G401.6 (cell line): ENCODE measurements around the gene PDHA1.

Experiments
- FAIRE-seq: peaks from 2 replicates; lab custom pipeline; 2012; peaks lifted over from hg19 to GRCh38; lab: Jason Lieb, UNC

PDHA1 gene

GRCh38 chrX:19343535-19344408, at the start of gene PDHA1:
Gene PDHA1, plus strand, starts transcription at chrX:19343927. Its CDS starts 111 bp downstream, at chrX:19344038.
- peak; percentile 98 for FAIRE-seq

GRCh38 chrX:19303256-19303880, 40.4 kb upstream of the PDHA1 start:
- FAIRE-seq = no peak

GRCh38 chrX:19326567-19326966, 17.2 kb upstream of the PDHA1 start:
- FAIRE-seq = no peak

GRCh38 chrX:19331831-19332230, 11.9 kb upstream of the PDHA1 start:
- FAIRE-seq = no peak

GRCh38 chrX:19332983-19333382, 10.7 kb upstream of the PDHA1 start:
- no peak for FAIRE-seq

GRCh38 chrX:19334945-19335626, 8.6 kb upstream of the PDHA1 start:
- FAIRE-seq = peak; percentile 95

GRCh38 chrX:19342331-19342906, 1.3 kb upstream of the PDHA1 start:
- FAIRE-seq = no peak

- FAIRE-seq = no peak
Measured at GRCh38 chrX:19343085-19343534, 617 bp upstream of the PDHA1 start.

GRCh38 chrX:19344661-19345060, 934 bp downstream of the PDHA1 start:
- FAIRE-seq = no peak

- no peak for FAIRE-seq
Measured at GRCh38 chrX:19347916-19348315, 4.2 kb downstream of the PDHA1 start.

- no peak for FAIRE-seq
Measured at GRCh38 chrX:19349264-19349663, 5.5 kb downstream of the PDHA1 start.

- FAIRE-seq = no peak
Measured at GRCh38 chrX:19350941-19351384, 7.2 kb downstream of the PDHA1 start.

GRCh38 chrX:19354625-19355024, 10.9 kb downstream of the PDHA1 start:
- no peak for FAIRE-seq

GRCh38 chrX:19358521-19358920, 14.8 kb downstream of the PDHA1 start:
- FAIRE-seq = no peak

- FAIRE-seq = no peak
Measured at GRCh38 chrX:19360903-19361302, 17.2 kb downstream of the PDHA1 start.

GRCh38 chrX:19361701-19362100, 18.0 kb downstream of the PDHA1 start:
- no peak for FAIRE-seq

- no peak for FAIRE-seq
Measured at GRCh38 chrX:19368576-19368975, 24.8 kb downstream of the PDHA1 start.

- no peak for FAIRE-seq
Measured at GRCh38 chrX:19370061-19370460, 26.3 kb downstream of the PDHA1 start.

- peak; percentile 76 for FAIRE-seq
Measured at GRCh38 chrX:19372170-19372546, 28.4 kb downstream of the PDHA1 start.

- no peak for FAIRE-seq
Measured at GRCh38 chrX:19372547-19373331, 29.0 kb downstream of the PDHA1 start.

- FAIRE-seq = no peak
Measured at GRCh38 chrX:19373351-19373891, 29.7 kb downstream of the PDHA1 start.

- FAIRE-seq = no peak
Measured at GRCh38 chrX:19375546-19375945, 31.8 kb downstream of the PDHA1 start.
